HepG2 (cell line): ENCODE data around the gene PIK3CA. TPM values are rescaled to one million over a fixed set of nuclear protein-coding genes. Genes with fewer than 3 reads are reported as not detected.

ENCODE experiments used
- ATAC-seq: fragments of 200-7000 bp; cut with Tn5 transposase; 3 replicates; pipeline ENCODE4 v1.9.1; 2020; ENCODE audit warnings: mild to moderate bottlenecking, moderate library complexity
- BruUV-seq: library from RNA; stranded (reverse); fragments of 400-500 nt; replicated peaks from 2 replicates; lab custom pipeline; 2021; lab: Mats Ljungman, UMichigan
- CTCF ChIA-PET: fragments of 300-600 bp; formaldehyde crosslinking; extraction: SDS; loops from one replicate; lab custom pipeline; 2021; ENCODE audit warnings: low total read pairs, inconsistent platforms, low intra/inter-chr PET ratio; lab: Yijun Ruan, JAX
- POLR2A ChIA-PET: fragments of 350-600 bp; sonication (Branson Sonifier 250); formaldehyde crosslinking; loops from one replicate; lab custom pipeline; 2020; ENCODE audit warnings: antibody characterized with exemption, inconsistent platforms; lab: Yijun Ruan, JAX
- DNase-seq: peaks from one replicate; pipeline ENCODE4 v3.0.0-alpha.2; 2015; ENCODE audit warnings: low spot score
- FAIRE-seq: peaks from 3 replicates; lab custom pipeline; 2011; peaks lifted over from hg19 to GRCh38; lab: Jason Lieb, UNC
- H2AFZ ChIP-seq: one replicate; pipeline ENCODE4 v1.6.1; 2011; ENCODE audit warnings: low read length, inconsistent platforms
- H3K27ac ChIP-seq: fragments of 300-600 bp; 3 replicates; pipeline ENCODE4 v1.8.0; 2011; ENCODE audit warnings: mixed run types, mild to moderate bottlenecking, mixed read lengths, low read length, inconsistent platforms; ENCODE audit not compliant: insufficient read depth; ENCODE audit errors: extremely low read length
- H3K27me3 ChIP-seq, 2 experiments: fragments of 200-600 bp in 1 of 2; 2 replicates in 1 of 2; 3 replicates in 1 of 2; pipeline versions ENCODE4 v1.6.0 to v1.8.0; 2011; ENCODE audit warnings: low read length in 2 of 2, mild to moderate bottlenecking in 2 of 2, moderate library complexity in 2 of 2, inconsistent platforms in 1 of 2; ENCODE audit not compliant: insufficient read depth in 2 of 2, control insufficient read depth in 1 of 2
- H3K36me3 ChIP-seq, 2 experiments: fragments of 200-600 bp in 1 of 2; replicated peaks in 1 of 2; 2 replicates in 1 of 2; 3 replicates in 1 of 2; pipeline versions ENCODE4 v1.5.1 to v1.8.0; 2011; ENCODE audit warnings: low read length in 2 of 2, inconsistent platforms in 1 of 2; ENCODE audit not compliant: insufficient read depth in 2 of 2, control insufficient read depth in 1 of 2
- H3K4me1 ChIP-seq: 2 replicates; pipeline ENCODE4 v1.5.1; 2012; ENCODE audit warnings: low read length, inconsistent platforms; ENCODE audit not compliant: insufficient read depth
- H3K4me2 ChIP-seq: 2 replicates; pipeline ENCODE4 v1.6.0; 2011; ENCODE audit warnings: low read depth, low read length, inconsistent platforms
- H3K4me3 ChIP-seq, 3 experiments: fragments of 200-600 bp in 1 of 3; sonication (generic), shearing (Covaris generic) in 1 of 3; replicated peaks in 1 of 3; 2 replicates each; pipeline ENCODE4 v1.5.1; 2011 to 2016; ENCODE audit warnings: low read length in 3 of 3, inconsistent platforms in 2 of 3, low read depth in 2 of 3, mild to moderate bottlenecking in 2 of 3, control low read depth in 1 of 3, mixed read lengths in 1 of 3; ENCODE audit not compliant: insufficient read depth in 1 of 3
- H3K79me2 ChIP-seq: one replicate; pipeline ENCODE4 v1.6.1; 2011; ENCODE audit warnings: low read length, inconsistent platforms; ENCODE audit not compliant: insufficient read depth
- H3K9ac ChIP-seq: 2 replicates; pipeline ENCODE4 v1.6.0; 2011; ENCODE audit warnings: mild to moderate bottlenecking, low read depth, low read length, inconsistent platforms; ENCODE audit not compliant: insufficient read depth
- H3K9me3 ChIP-seq: 2 replicates; pipeline ENCODE4 v1.5.1; 2012; ENCODE audit warnings: mild to moderate bottlenecking, low read length
- H4K20me1 ChIP-seq: 2 replicates; pipeline ENCODE4 v1.6.0; 2011; ENCODE audit warnings: inconsistent platforms, mild to moderate bottlenecking, low read length, moderate library complexity; ENCODE audit not compliant: insufficient read depth
- ATF3 ChIP-seq: sonication (generic); formaldehyde crosslinking; IDR thresholded peaks from 2 replicates; pipeline ENCODE4 v1.4.0; 2020; ENCODE audit warnings: missing genetic modification reagents
- HES4 ChIP-seq: sonication (generic); formaldehyde crosslinking; IDR thresholded peaks from 2 replicates; pipeline ENCODE4 v1.9.0; 2021; ENCODE audit warnings: mild to moderate bottlenecking, missing genetic modification reagents, borderline replicate concordance
- HNRNPUL1 ChIP-seq: fragments of 200-400 bp; formaldehyde crosslinking; IDR thresholded peaks from 2 replicates; pipeline ENCODE4 v1.6.1; 2017; ENCODE audit warnings: low read depth, mild to moderate bottlenecking, low read length, moderate library complexity
- NR2F2 ChIP-seq: IDR thresholded peaks from 2 replicates; pipeline ENCODE4 v1.6.1; 2012; ENCODE audit warnings: low read depth, inconsistent platforms, borderline replicate concordance
- TRIM24 ChIP-seq: sonication (generic); formaldehyde crosslinking; IDR thresholded peaks from 2 replicates; pipeline ENCODE4 v1.8.0; 2022; ENCODE audit warnings: mild to moderate bottlenecking, missing genetic modification reagents
- ZBTB40 ChIP-seq, 2 experiments: fragments of 450-650 bp in 1 of 2; sonication (generic) in 1 of 2; formaldehyde crosslinking in 1 of 2; IDR thresholded peaks; 2 replicates each; pipeline versions ENCODE4 v1.6.1 to v1.8.0; 2016 to 2022; ENCODE audit warnings: antibody characterized with exemption in 1 of 2, mild to moderate bottlenecking in 1 of 2, missing genetic modification reagents in 1 of 2
- ZNF275 ChIP-seq: sonication (generic); formaldehyde crosslinking; IDR thresholded peaks from 2 replicates; pipeline ENCODE4 v1.8.0; 2022; ENCODE audit warnings: missing genetic modification reagents, mild to moderate bottlenecking, inconsistent platforms, borderline replicate concordance
- ZNF382 ChIP-seq: sonication (generic); formaldehyde crosslinking; IDR thresholded peaks from 2 replicates; pipeline ENCODE4 v1.5.0; 2020; ENCODE audit warnings: missing genetic modification reagents, mild to moderate bottlenecking, borderline replicate concordance
- ZNF773 ChIP-seq: sonication (generic); formaldehyde crosslinking; IDR thresholded peaks from 2 replicates; pipeline ENCODE4 v1.4.0; 2020; ENCODE audit warnings: missing genetic modification reagents, borderline replicate concordance
- WGBS: methylation state at CpG from one replicate; pipeline ENCODE4 v1.1.6; 2017; ENCODE audit warnings: low lambda C conversion rate; 5-methylcytosine and 5-hydroxymethylcytosine counted together
- in situ Hi-C: cut with HindIII; loops from 2 replicates; pipeline ENCODE4 v1.10.0; 2017; ENCODE audit warnings: low pct_unique_long_range_greater_than_20kb; ENCODE audit not compliant: extremely low pct_ligation_motif_present
- intact Hi-C: fragments of 100-400 bp; cut with micrococcal nuclease; formaldehyde crosslinking; loops from one replicate; pipeline ENCODE4 v1.10.0; 2022; ENCODE audit not compliant: unreplicated experiment
- polyA plus RNA-seq, 8 experiments: library from polyadenylated mRNA; depleted of rRNA in 3 of 8; stranded (reverse) in 7 of 8; unstranded in 1 of 8; fragments of >200 nt; fragmentation: Illumina TruSeq in 4 of 8; extraction: Trizol in 4 of 8; gene quantifications; 2 replicates each; pipeline versions ENCODE4 v1.2.1 to v1.2.3, GENCODE V29; 2011 to 2016; ENCODE audit warnings: low read depth in 4 of 8, missing spikeins in 1 of 8, mixed read lengths in 1 of 8; ENCODE audit not compliant: insufficient read depth in 1 of 8
- total RNA-seq, 5 experiments: library from RNA; depleted of rRNA; stranded (reverse); fragments of >200 nt; fragmentation: Illumina TruSeq; extraction: Trizol; gene quantifications; 2 replicates each; pipeline ENCODE4 v1.2.3, GENCODE V29; 2016; ENCODE audit warnings: low read depth in 1 of 5

Gene PIK3CA
- total and polyA plus RNA-seq, 2 of the 13 experiments (the other 11 are each of a cell fraction or from before 2014, with no cell fraction given) = 5.7 to 11.4 TPM

- no peaks in the 10 kb centered on the region for H3K27me3 ChIP-seq
- no peaks in the 10 kb centered on the region for H3K4me1 ChIP-seq
- H3K9me3 ChIP-seq = no peaks in the 10 kb centered on the region
- no peak overlapping the region for H3K9ac ChIP-seq
- DNase-seq (no peak), ATAC-seq (no peak), FAIRE-seq (no peak)
- no peaks in the 10 kb centered on the region for H4K20me1 ChIP-seq
- POLR2A ChIA-PET = no interaction called here
- 92% methylated on average over 2 of the region's 2 CpGs for WGBS
- TF ChIP-seq ATF3 (no peak), ZBTB40 (IDR thresholded peaks at IDR 0.05) (no peak), ZBTB40 (CRISPR knock-in tag; IDR thresholded peaks at IDR 0.05) (no peak), HES4 (CRISPR knock-in tag) (no peak), HNRNPUL1 (no peak), NR2F2 (no peak), ZNF275 (CRISPR knock-in tag) (no peak), TRIM24 (CRISPR knock-in tag) (no peak), ZNF773 (CRISPR knock-in tag) (no peak), ZNF382 (CRISPR knock-in tag) (no peak)
- intact Hi-C loops (no loop called here), in situ Hi-C loops (no loop called here)
- H2AFZ ChIP-seq = no peak overlapping the region
- no peak overlapping the region for H3K27ac ChIP-seq
- peaks cover 0 to 10% of the 10 kb centered on the region in 2 experiments; a peak in 1 of 5 replicates for H3K36me3 ChIP-seq
- CTCF ChIA-PET = no interaction called here
- no peak overlapping the region for H3K4me3 ChIP-seq
- H3K79me2 ChIP-seq = no peaks in the 10 kb centered on the region
- H3K4me2 ChIP-seq = no peak overlapping the region
- no TSS peak for BruUV-seq
Measured at GRCh38 chr3:179236669-179237301, 88.6 kb downstream of the PIK3CA start.
